Measurements from ENCODE around the gene PLA2G6. TPM values are rescaled to one million over a fixed set of nuclear protein-coding genes. Genes with fewer than 3 reads are reported as not detected.

Gene PLA2G6
- total and polyA plus RNA-seq, 2 of the 8 experiments (the other 6 are each of a cell fraction or from before 2014, with no cell fraction given) = 13.2 to 21.0 TPM

DNA sequence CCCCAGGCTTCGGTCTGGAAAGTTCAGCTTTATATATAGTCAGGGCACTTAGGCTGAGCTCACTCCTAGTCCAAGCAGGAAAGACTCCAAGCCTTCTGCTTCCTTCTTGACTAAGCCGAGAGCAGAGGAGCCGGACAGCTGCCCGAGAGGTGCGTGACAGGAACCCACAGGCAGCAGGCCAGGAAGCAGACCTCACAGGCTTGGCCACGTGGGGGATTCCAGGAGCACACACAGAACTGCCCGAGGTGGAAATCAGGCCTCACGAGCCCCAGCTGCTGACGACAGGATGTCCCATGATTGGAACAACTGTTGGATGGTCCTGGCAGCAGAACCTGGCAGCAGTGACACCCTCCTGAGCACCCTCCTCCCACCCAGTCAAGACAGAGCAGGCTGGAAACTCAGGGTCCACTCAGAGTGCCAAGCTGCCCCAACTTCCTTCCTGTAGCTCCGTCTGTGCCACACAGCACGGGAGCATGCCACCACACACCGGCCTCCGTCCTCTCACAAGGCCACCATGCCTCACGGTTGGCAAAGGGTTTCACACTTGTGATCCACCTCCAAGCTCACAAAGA, 5.4 kb downstream of the PLA2G6 start:
- no peak overlapping the region for H3K56ac ChIP-seq (replicated peaks; ENCODE audit: insufficient read length, low read depth, low read length)
- H4K8ac ChIP-seq (ENCODE audit: extremely low read depth, insufficient read depth, low read length) = no peak overlapping the region; the same call in 1 of the 2 replicates
- no peak overlapping the region for H4K91ac ChIP-seq (replicated peaks; ENCODE audit: insufficient read length, low read length)
- no peak overlapping the region for H2AK5ac ChIP-seq (ENCODE audit: low read depth, low read length)
- peaks cover 0 to 16% (median 8%) of the 10 kb centered on the region in 4 experiments; a peak in 6 of 7 replicates for H3K4me1 ChIP-seq (replicated peaks in 1 of 4; ENCODE audit: control insufficient read depth in 3 of 4, insufficient read depth in 4 of 4, low read length in 3 of 4)
- ChIA-PET CTCF (ENCODE audit: partially characterized antibody) (interaction anchor here (0.7 to 3.9 kb wide), 8 partner anchors 10 to 124 kb away, joined by 3 to 24 read pairs (median 4); partner anchors contain the start of gene PICK1), POLR2A (ENCODE audit: partially characterized antibody) (interaction anchor here (1.2 kb wide), 1 partner anchor 106 kb away, joined by 3 read pairs; no protein-coding TSS in a partner anchor)
- H4K5ac ChIP-seq (ENCODE audit: insufficient read length, low read depth, low read length) = no peak overlapping the region
- H3K4me2 ChIP-seq (ENCODE audit: insufficient read depth in 1 of 2, low read depth in 2 of 2, low read length in 2 of 2) = no peak overlapping the region
- no peak overlapping the region for H3K4me3 ChIP-seq (ENCODE audit: extremely low read depth in 1 of 4, insufficient read depth in 2 of 4, low read depth in 3 of 4, low read length in 4 of 4)
- no peaks in the 10 kb centered on the region for H3K9me3 ChIP-seq (ENCODE audit: insufficient read depth in 2 of 2, low read depth in 1 of 2, low read length in 1 of 2)
- FAIRE-seq (no peak), DNase-seq (ENCODE audit: low read depth in 1 of 2, low spot score in 2 of 2) (no peak)
- H2BK20ac ChIP-seq (ENCODE audit: low read length) = no peak overlapping the region
- no peak overlapping the region for H3K18ac ChIP-seq (ENCODE audit: extremely low read depth, low read length)
- H3K79me1 ChIP-seq (ENCODE audit: low read depth, low read length) = no peaks in the 10 kb centered on the region
- H2BK5ac ChIP-seq (ENCODE audit: low read depth, low read length) = no peak overlapping the region
- H3K4ac ChIP-seq (replicated peaks; ENCODE audit: insufficient read length, low read depth, low read length) = no peak overlapping the region
- H2BK12ac ChIP-seq (ENCODE audit: low read depth, low read length) = no peak overlapping the region
- H2AFZ ChIP-seq (ENCODE audit: low read length) = no peak overlapping the region
- H2BK120ac ChIP-seq (replicated peaks; ENCODE audit: low read depth, low read length) = no peak overlapping the region
- peaks cover 2% of the 10 kb centered on the region for H3K23me2 ChIP-seq (ENCODE audit: low read depth, low read length)
- no peak overlapping the region for H3K14ac ChIP-seq (ENCODE audit: insufficient read length)
- no peak for TF ChIP-seq CREB1 (IDR thresholded peaks at IDR 0.05)
- TF ChIP-seq, protein P1, sequence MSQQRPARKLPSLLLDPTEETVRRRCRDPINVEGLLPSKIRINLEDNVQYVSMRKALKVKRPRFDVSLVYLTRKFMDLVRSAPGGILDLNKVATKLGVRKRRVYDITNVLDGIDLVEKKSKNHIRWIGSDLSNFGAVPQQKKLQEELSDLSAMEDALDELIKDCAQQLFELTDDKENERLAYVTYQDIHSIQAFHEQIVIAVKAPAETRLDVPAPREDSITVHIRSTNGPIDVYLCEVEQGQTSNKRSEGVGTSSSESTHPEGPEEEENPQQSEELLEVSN (IDR thresholded peaks at IDR 0.05) = no peak
- no peak for TF ChIP-seq SP4 (IDR thresholded peaks at IDR 0.05; ENCODE audit: low read length)
- H3K9ac ChIP-seq (replicated peaks in 1 of 4; ENCODE audit: extremely low read depth in 1 of 4, low read depth in 3 of 4, low read length in 3 of 4) = no peak overlapping the region
- no peak overlapping the region for H3K23ac ChIP-seq (ENCODE audit: insufficient read length)
- H3K79me2 ChIP-seq (ENCODE audit: control insufficient read depth in 1 of 2, insufficient read depth in 2 of 2, low read length in 2 of 2) = no peaks in the 10 kb centered on the region
- H3K27me3 ChIP-seq (replicated peaks in 1 of 4; ENCODE audit: control insufficient read depth in 3 of 4, extremely low read depth in 1 of 4, insufficient read depth in 3 of 4, low read length in 3 of 4) = no peaks in the 10 kb centered on the region
- H3K27ac ChIP-seq (ENCODE audit: low read depth, low read length) = no peak overlapping the region
- no peaks in the 10 kb centered on the region for H3K36me3 ChIP-seq (ENCODE audit: control insufficient read depth in 2 of 4, insufficient read depth in 4 of 4, low read length in 3 of 4)
- H4K20me1 ChIP-seq (replicated peaks in 1 of 2; ENCODE audit: control insufficient read depth in 1 of 2, insufficient read depth in 2 of 2, low read length in 2 of 2) = no peaks in the 10 kb centered on the region
- WGBS, 2 experiments (ENCODE audit: extremely low coverage in 1 of 2, insufficient coverage in 1 of 2, insufficient read length in 1 of 2, insufficient replicate concordance in 2 of 2, low coverage in 1 of 2, low lambda C conversion rate in 2 of 2, missing lambda C conversion rate in 1 of 2) = 85% methylated on average over 14 of the region's 14 CpGs; no CpG with 5 or more reads in 1 of the 2 experiments
- no peak overlapping the region for H2BK15ac ChIP-seq (ENCODE audit: low read length)
